Pancreas (tissue), 10 donors: ENCODE data around the gene GRM4. TPM values are rescaled to one million over a fixed set of nuclear protein-coding genes. Genes with fewer than 3 reads are reported as not detected.

Source experiments
- ATAC-seq, 4 donors: fragments of 200-7000 bp; cut with Tn5 transposase; one replicate each; pipeline versions ENCODE4 v1.8.0 to v1.9.1; 2020; ENCODE audit warnings: mild to moderate bottlenecking in 4 of 4, moderate library complexity in 4 of 4
- DNase-seq, 6 donors: peaks; one replicate each; pipeline ENCODE4 v3.0.0-alpha.2; 2020
- FAIRE-seq: peaks from 2 replicates; lab custom pipeline; 2012; peaks lifted over from hg19 to GRCh38; lab: Jason Lieb, UNC
- H3K27ac ChIP-seq, 4 donors: fragments of 200-600 bp; sonication (generic); 1 replicate in 3 of 4; 2 replicates in 1 of 4; pipeline versions ENCODE4 v1.5.0 to v1.8.0; 2020
- H3K27me3 ChIP-seq, 4 donors: fragments of 200-600 bp; one replicate each; pipeline ENCODE4 v1.8.0; 2021
- H3K36me3 ChIP-seq, 3 donors: fragments of 200-600 bp; sonication (generic) in 1 of 3; one replicate each; pipeline versions ENCODE4 v1.5.0 to v1.8.0; 2020 to 2021
- H3K4me1 ChIP-seq, 3 donors: fragments of 200-600 bp; one replicate each; pipeline ENCODE4 v1.8.0; 2021
- H3K4me3 ChIP-seq, 4 donors: fragments of 200-600 bp; sonication (generic) in 2 of 4; one replicate each; pipeline versions ENCODE4 v1.5.0 to v1.8.0; 2020 to 2021
- H3K9me3 ChIP-seq, 4 donors: fragments of 200-600 bp; one replicate each; pipeline ENCODE4 v1.8.0; 2021
- CTCF ChIP-seq, 4 donors: fragments of 200-600 bp; sonication (generic) in 3 of 4; IDR thresholded peaks; one replicate each; pipeline versions ENCODE4 v1.5.0 to v1.8.0; 2021; ENCODE audit warnings: antibody characterized with exemption in 4 of 4
- WGBS, 2 donors: extraction: QIAGEN DNeasy Blood & Tissue Kit; methylation state at CpG; one replicate each; pipeline ENCODE4 v1.1.7; 2013; 5-methylcytosine and 5-hydroxymethylcytosine counted together
- intact Hi-C, 3 donors: fragments of 100-400 bp; cut with DNase I; formaldehyde crosslinking; loops; one replicate each; pipeline versions ENCODE4 v1.11.1 to v1.14.2; 2022
- polyA plus RNA-seq, 2 donors: library from polyadenylated mRNA; stranded (reverse); fragments of 200-250 nt; gene quantifications; one replicate each; pipeline ENCODE4 v1.2.3, GENCODE V29; 2013
- total RNA-seq, 6 donors: library from RNA; stranded (reverse); fragmentation: NEBNext Ultra II Directional in 4 of 6; extraction: Animal tissue kit (Norgen Biotek cat#: 25700) in 4 of 6; gene quantifications; one replicate each; pipeline versions ENCODE4 v1.2.1 to v1.2.4, GENCODE V29; 2021 to 2023
- donor health status: healthy with polysubstance abuse.
- donor health status: DM: no; HTN: no; CAD: no; lungs with moderate emphysema.
- donor health status: DM: no; HTN: no; CAD: no.
- donor health status: control.
- donor health status: control.
- donor health status: Bipolar disorder and iron deficiency.
- donor health status: DM: yes; HTN: yes; CAD: no.
- donor health status: DM: no; HTN: no; CAD: no.
- donor health status: DM: no; HTN: no; CAD: no.
- donor health status: DM: yes; HTN: yes; CAD: no.

The GRM4 gene
- total and polyA plus RNA-seq, 8 donors, result 0.23 to 6.8 (median 1.3) TPM

- ATAC-seq (no peak), FAIRE-seq (no peak), DNase-seq (no peak)
- Histone ChIP-seq H3K4me1 (no peaks in the 10 kb centered on the region), H3K4me3 (no peak overlapping the region), H3K9me3 (no peaks in the 10 kb centered on the region), H3K27me3 (no peaks in the 10 kb centered on the region), H3K36me3 (no peaks in the 10 kb centered on the region), H3K27ac (no peak overlapping the region)
- no peak for TF ChIP-seq CTCF (IDR thresholded peaks at IDR 0.05)
- intact Hi-C loops, result no loop called here
- 83 to 94% methylated on average over 3 of the region's 3 CpGs for WGBS, 2 donors
These were observed 74.6 kb downstream of the GRM4 start for GRCh38 chr6:34071136-34071883.

GRCh38 chr6:34070315-34071135 lies 75.4 kb downstream of the GRM4 start:
- 82 to 85% methylated on average over 15 of the region's 15 CpGs for WGBS, 2 donors
- no peak for FAIRE-seq
- intact Hi-C loops, result no loop called here

GRCh38 chr6:34068462-34069044 lies 77.3 kb downstream of the GRM4 start:
- intact Hi-C loops, result no loop called here
- DNase-seq (no peak), ATAC-seq (no peak), FAIRE-seq (no peak)
- no peak overlapping the region for H3K27ac ChIP-seq
- H3K4me1 ChIP-seq, result no peaks in the 10 kb centered on the region
- no peaks in the 10 kb centered on the region for H3K9me3 ChIP-seq
- H3K27me3 ChIP-seq, result peaks cover 0 to 6% (median 0%) of the 10 kb centered on the region in 4 donors
- WGBS, 2 donors, result 55 to 58% methylated on average over 8 of the region's 8 CpGs
- no peaks in the 10 kb centered on the region for H3K36me3 ChIP-seq
- no peak overlapping the region for H3K4me3 ChIP-seq
- no peak for TF ChIP-seq CTCF (IDR thresholded peaks at IDR 0.05)

More at GRCh38 chr6:34070315-34071135, 75.4 kb downstream of the GRM4 start:
- Histone ChIP-seq H3K36me3 (no peaks in the 10 kb centered on the region), H3K27ac (no peak overlapping the region), H3K9me3 (no peaks in the 10 kb centered on the region), H3K27me3 (no peaks in the 10 kb centered on the region), H3K4me1 (no peaks in the 10 kb centered on the region), H3K4me3 (no peak overlapping the region)
- no peak for TF ChIP-seq CTCF (IDR thresholded peaks at IDR 0.05)
- DNase-seq (no peak), ATAC-seq (no peak)

- Histone ChIP-seq H3K4me1 (no peaks in the 10 kb centered on the region), H3K4me3 (no peak overlapping the region), H3K36me3 (no peaks in the 10 kb centered on the region), H3K9me3 (no peaks in the 10 kb centered on the region), H3K27me3 (peaks cover 0 to 6% (median 0%) of the 10 kb centered on the region in 4 donors), H3K27ac (no peak overlapping the region)
- DNase-seq, result no peak
- ATAC-seq, result no peak
- FAIRE-seq, result no peak
- no peak for TF ChIP-seq CTCF (IDR thresholded peaks at IDR 0.05)
- intact Hi-C loops, result no loop called here
- WGBS, 2 donors, result 28 to 32% methylated on average over 13 of the region's 13 CpGs
These were observed 78.1 kb downstream of the GRM4 start for GRCh38 chr6:34067814-34068213.
